ENCODE measurements around the gene TSPYL1.
"Not testable (repeated sequence)": the region's sequence is repeated elsewhere in the genome, so short reads cannot be mapped to it uniquely, and the experiment has no call there.

Gene TSPYL1

DNA sequence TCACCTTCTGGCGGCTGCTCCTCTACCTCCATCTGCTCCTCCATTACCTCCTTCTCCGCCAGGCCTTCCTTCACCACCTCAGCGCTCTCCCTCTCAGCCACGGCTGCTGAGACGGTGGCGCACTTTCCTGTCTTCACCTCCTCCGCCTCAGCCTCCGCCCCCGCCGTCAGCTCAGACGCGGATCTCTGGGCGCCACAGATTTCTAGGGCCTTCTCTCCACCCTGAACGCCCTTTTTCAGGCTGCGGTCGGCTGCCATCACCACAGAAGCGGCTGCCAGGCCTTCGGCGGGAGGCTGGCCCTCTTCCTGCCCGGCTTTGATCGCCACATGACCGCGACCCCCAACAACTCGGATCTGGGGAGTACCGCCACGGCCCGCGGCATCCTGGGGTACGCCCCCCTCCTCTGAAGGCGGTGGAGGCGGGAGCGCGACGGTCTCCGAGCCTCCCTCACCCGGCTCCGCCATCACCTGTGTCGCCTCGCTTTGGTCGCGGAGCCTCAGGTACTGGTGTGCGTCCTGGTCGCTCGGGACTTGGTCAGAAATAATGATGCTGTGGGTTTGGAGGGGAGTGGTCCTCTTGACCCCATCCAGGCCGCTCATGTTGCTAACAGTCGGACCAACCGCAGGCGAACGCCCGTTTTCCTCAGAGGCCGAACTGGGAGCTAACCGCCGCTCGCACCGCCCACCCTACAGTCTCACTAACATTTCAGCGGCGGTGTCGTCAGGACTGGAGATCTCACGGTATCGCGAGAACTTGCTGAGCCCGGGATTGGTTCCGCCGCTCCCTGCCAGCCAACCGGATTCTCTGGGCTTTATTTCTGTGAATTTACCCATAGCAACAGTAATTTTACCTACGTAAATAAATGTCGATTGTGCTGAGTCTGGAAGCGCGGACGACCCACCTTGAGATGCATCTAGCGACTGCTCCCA lies at the start of gene TSPYL1:
Gene TSPYL1 (minus strand): TSS at position 699 of the 929 bp plus-strand sequence. CDS start 100 bp downstream, at position 599.
- DNase-seq (ENCODE audit: low read depth in 1 of 2, low spot score in 1 of 2), result peak; percentile 80 to 93

DNA sequence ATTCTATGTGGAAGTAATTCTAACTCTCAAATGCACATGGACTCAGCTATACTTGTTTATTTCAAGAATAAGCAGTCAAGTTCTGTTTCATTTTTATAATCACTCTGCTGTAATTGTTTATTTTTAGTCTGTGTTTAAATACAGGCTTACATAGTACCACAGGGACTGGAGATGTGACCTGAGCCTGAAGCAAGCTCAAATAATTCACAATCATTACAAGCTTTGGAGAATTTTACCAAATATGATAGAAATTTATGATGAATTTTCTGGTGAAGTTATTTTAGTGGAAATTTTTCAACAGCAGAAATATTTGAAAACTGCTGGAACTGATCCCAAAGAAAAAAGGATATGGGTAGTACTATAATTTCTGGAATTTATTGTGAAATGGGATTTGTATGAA lies 49.4 kb upstream of the TSPYL1 start:
- no peak for DNase-seq (ENCODE audit: low read depth in 1 of 2, low spot score in 1 of 2)

DNA sequence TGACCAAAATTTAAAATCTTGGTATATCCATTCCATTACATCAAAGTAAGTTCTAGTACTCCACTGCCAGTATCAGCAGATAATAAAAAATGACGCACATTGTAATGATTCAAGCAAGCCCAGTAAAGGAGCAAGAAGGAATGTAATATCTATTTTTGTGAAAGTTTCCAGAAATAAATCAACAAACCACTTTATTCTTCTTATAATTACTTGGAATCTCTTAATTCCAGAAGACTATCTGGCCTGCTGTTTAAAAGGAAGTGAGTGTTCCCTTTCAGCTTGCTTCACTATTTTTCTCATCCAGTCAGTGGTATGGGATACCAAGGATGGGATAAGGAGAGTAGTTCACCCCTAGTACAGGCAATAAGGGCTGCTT lies 48.8 kb upstream of the TSPYL1 start:
- no peak for DNase-seq (ENCODE audit: low read depth in 1 of 2, low spot score in 1 of 2)

DNA sequence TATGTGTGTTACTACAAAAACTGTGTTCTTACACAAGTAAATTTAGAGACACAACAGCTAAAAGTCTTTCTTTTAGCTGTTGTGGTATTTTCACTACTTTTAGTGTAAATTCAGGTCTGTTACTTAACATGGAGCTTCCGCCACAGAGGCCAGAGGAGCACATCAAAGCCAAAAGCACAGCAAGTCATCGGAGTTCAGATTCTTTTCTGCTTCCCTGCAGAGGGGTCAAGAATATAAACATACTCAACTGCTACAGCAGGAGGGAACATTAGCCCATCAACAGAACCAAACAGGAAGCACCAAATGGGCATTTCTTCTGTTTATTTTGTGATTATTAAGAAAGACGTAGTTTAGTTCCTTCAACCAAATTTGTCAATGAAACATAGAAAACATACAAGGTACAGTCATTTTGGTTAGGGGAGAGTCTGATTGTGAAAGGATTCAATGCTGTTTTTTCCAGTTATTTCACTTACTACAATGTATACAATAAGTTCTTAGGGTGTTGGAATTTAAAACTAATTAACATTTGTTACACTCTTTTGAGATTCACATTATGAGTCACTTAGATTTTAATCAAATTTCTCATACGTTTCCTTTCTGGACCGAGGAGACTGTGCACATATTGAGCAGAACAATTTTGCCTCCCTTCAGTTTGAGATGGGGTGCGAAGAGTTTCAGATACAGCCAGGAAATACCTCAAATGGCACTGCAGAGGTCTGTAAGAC lies 48.2 kb upstream of the TSPYL1 start:
- no peak for DNase-seq (ENCODE audit: low read depth in 1 of 2, low spot score in 1 of 2)

DNA sequence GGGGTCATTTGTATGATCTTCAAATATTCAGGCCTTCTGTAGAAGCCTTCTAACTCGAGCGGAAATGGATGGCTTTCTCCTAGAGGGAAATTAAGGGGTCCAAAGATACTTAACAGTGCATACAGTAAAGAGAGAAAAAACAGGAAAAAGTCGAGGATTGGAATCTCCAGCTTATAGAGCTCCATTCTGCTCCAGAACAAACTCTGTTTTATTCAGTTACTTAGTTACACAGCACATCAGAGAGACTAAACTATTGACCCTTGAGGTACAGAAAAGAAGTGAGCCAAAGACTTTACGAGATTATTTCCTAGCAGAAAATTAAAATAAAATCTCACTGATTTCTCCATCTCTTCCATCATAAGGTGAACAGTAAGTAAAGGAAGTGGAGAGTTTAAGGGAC lies 47.3 kb upstream of the TSPYL1 start:
- no peak for DNase-seq (ENCODE audit: low read depth in 1 of 2, low spot score in 1 of 2)

DNA sequence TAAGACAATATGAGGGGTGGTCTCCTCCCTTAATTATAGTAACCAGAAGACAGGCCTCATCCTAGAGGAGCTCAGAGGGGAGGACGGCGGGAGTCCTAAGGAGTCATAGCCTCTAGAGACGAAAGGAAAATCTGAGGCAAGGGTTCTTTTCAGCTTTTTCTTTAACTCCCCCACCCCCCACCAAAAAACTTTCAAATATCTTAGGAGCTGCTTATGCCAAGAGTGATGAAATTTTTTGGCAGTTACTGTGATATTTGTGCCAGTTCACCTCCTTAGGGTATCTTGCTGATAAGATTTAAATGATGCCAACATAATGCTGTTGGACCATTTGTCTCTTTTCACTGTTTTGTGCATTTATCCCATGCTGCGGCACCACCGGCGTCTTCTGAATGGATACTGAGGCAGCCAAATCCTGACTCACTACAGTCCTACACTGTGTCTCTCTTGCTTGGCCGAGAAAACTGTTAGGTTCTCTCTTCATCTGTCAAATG lies 46.5 kb upstream of the TSPYL1 start:
- no peak for DNase-seq (ENCODE audit: low read depth in 1 of 2, low spot score in 1 of 2)

DNA sequence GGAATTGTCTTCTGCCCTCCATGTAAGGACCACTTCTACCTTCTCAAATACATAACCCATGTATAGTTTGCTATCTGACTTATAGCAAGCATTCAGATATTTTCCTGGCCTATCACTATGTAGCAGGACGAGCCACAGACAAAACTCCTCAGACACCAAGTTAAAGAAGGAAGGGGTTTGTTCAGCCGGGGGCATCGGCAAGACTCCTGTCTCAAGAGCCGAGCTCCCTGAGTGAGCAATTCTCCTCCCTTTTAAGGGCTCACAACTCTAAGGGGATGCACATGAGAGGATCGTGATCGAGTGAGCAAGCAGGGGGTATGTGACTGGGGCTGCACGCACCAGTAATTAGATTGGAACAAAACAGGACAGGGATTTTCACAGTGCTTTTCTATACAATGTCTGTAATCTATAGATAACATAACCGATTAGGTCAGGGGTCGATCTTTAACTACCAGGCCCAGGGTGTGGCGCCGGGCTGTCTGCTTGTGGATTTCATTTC lies 46.0 kb upstream of the TSPYL1 start:
- not testable (repeated sequence) for DNase-seq (ENCODE audit: low read depth in 1 of 2, low spot score in 1 of 2)

DNA sequence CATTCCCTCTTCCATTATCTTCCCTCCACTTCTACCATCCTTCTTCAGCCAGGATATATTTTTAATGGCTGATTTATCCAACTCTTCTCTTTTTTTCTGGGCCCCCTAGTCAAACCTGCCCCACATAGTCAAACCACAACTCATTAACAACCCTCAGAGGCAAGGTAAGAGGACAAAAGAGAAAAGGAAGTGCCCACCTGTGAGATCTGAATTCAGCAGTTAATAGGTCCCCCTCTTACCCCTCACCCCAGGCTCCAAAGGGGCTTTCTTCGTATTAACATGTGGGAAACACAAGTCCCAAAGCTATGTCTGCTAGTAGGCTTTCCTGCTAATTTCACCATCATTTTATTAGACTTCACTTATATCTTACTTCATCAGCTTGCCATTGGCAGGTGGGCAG lies 44.1 kb upstream of the TSPYL1 start:
- DNase-seq (ENCODE audit: low read depth in 1 of 2, low spot score in 1 of 2), result no peak

DNA sequence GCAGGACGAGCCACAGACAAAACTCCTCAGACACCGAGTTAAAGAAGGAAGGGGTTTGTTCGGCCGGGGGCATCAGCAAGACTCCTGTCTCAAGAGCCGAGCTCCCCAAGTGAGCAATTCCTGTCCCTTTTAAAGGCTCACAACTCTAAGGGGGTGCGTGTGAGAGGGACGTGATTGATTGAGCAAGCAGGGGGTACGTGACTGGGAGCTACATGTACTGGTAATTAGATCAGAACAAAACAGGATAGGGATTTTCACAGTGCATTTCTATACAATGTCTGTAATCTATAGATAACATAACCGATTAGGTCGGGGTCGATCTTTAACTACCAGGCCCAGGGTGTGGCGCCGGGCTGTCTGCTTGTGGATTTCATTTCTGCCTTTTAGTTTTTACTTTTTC lies 42.2 kb upstream of the TSPYL1 start:
- not testable (repeated sequence) for DNase-seq (ENCODE audit: low read depth in 1 of 2, low spot score in 1 of 2)

DNA sequence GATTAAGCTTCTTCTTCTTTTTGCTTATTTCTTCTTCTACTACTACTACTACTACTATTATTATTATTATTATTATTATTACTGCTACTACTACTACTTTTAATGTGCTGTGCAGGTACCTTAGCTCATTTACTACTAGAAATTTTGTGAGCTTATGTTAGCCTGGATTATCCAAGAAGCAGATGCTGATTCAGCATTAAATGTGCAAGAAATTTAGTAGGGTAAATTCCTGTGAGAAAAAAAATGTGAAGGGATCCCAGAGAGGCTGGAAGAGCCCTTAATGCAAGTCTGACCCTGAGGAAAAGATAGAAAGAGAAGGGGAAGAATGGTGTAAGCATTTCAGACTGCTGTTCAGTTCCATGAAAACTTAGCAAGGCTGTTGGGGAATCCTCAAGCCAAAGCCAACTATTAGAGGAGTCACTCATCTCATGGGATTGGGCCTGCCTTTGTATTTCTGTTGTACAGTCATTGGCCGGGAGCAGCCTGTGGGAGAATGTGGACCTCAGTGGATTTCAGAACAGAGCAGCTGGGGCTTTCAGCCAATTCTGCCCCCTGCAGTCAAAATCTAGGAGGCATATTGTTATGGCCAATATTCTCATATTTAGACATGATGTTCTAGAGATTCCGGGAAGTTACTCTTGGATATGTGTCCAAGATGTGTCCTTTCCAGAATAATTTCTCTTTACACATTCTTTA lies 37.2 kb upstream of the TSPYL1 start:
- DNase-seq (ENCODE audit: low read depth in 1 of 2, low spot score in 1 of 2), result no peak

DNA sequence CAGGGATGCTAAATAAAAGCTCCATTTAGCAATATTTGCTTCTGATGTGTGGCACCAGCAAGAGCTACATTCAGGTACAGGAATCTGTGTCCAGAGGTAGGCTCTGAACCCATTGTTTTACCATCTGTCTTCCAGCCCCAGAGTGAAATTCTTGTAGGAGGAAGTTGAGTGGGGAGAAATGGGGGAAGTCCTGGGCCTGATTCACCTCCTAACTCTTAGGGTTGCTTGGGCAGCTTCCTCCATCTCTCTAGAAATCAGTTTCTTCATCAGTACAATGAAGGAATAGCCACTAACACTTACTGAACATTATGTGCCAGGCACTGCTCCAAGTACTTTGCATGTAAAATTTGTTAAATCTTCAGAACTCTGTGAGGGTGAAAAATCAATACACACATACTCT lies 35.1 kb upstream of the TSPYL1 start:
- DNase-seq (ENCODE audit: low read depth in 1 of 2, low spot score in 1 of 2), result no peak

DNA sequence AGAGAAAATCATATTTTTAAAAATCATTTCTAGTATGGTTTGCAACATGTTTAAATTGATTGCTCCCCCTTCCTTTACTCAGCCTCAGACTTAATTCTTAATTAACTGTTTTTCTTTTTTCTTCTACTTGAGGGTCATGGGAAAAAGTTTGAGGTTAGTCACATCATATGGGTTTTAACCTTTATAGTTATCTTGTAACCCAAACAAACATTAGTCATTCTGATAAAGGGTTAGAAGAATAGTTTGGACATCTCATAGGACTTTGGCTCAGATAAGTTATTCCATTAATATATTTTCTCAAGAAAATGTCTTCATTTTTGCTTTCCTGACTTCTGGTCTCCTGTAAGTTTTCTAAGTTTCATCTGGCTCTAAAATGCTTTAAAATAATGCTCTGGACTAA lies 34.5 kb upstream of the TSPYL1 start:
- no peak for DNase-seq (ENCODE audit: low read depth in 1 of 2, low spot score in 1 of 2)

DNA sequence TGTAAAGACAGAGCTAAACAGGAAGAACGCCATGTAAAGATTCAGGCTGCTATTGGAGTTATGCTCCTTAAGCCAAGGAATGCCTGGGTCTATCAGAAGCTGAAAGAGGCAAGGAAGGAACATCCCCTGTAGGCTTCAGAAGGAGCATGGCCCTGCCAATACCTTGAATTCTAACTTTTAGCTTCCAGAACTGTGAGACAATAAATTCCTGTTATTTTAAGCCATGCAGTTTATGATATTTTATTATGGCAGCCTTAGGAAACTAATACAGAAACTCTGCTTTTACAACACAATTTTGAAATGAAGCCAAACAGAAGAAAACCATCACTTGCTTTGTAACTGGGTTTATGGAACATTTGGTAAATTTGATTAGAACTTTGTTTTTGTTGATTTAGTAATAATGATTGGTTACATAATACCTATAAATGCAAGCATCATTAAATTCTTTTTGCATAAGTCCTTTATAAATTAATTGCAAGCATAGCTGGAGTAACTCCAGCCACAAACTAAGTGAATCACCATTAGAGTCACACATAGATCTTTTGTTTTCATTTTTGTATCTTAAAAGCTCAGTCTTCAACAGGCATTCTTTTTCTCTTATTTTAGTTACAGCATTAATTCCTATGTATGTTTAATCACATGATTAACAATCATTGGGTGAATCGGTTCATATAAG lies 33.5 kb upstream of the TSPYL1 start:
- DNase-seq (ENCODE audit: low read depth in 1 of 2, low spot score in 1 of 2), result no peak

DNA sequence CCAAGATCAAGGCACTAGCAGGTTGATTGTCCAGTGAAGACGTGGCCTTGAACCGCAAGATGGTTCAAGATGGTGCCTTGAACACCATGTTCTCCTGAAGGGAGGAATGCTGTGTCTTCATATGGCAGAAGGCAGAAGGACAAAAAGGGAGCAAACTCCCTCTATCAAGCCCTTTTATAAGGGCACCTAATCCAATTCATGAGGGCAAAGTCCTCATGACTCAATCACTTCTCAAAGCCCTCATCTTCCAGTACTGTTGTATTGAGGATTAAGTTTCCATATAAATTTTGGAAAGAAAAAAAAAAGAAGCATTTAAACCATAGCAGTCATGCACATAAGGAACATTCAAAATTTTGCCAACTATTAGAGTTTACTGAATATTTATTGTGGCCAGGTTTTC lies 29.9 kb upstream of the TSPYL1 start:
- DNase-seq (ENCODE audit: low read depth in 1 of 2, low spot score in 1 of 2), result no peak

DNA sequence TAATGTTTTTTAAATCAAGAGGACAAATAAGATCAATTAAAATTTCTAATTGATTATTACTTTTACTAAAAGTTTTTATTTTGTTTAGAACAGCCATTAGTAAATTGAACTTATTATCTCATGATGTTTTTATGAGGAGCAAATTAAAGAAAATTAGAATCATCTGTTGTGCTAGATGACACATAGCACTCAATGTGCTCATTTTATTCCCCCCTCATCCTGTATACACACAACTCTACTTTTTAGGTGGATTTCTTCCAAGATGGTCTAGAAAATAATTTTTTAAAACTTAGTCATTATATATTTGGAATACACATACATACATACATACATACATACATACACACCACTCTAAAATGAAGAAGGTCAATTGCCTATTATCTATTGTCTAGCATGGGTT lies 29.3 kb upstream of the TSPYL1 start:
- DNase-seq (ENCODE audit: low read depth in 1 of 2, low spot score in 1 of 2), result no peak

DNA sequence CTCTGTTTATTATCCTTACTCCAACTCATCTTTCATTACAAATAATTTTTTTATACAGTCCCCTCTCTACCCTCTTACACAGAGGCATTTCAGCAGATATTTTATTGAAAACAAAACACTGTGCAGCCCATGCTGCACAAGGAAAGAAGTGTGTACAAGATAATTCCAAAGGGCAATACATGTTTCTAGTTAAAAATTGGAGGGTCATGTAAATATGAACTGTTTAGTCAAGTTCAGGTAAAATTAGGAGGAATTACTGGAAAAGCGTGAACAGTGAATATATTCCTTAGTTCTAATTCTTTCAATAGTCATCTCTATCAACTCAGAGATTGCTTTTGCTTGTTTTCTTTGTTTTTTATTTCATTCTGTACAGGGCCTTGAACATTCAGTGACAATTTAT lies 27.9 kb upstream of the TSPYL1 start:
- DNase-seq (ENCODE audit: low read depth in 1 of 2, low spot score in 1 of 2), result no peak

DNA sequence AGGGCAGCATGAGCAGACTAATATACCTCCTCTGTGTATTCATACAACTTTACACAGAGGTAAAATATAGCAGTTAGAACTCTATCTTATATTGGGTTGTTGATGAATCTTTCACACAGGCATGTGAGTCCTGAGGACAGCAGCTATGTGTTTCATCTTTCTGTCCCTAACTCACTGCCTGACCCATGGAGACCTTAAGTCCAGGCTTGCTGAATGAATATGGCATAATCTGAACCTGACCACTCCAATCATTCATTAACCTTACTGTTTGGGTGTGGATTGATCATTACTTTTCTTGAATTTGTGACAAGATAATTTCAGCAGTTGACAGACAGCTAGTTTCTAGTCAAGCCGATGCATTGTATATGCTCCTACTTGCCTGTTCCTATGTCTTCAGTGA lies 27.3 kb upstream of the TSPYL1 start:
- DNase-seq (ENCODE audit: low read depth in 1 of 2, low spot score in 1 of 2), result no peak

DNA sequence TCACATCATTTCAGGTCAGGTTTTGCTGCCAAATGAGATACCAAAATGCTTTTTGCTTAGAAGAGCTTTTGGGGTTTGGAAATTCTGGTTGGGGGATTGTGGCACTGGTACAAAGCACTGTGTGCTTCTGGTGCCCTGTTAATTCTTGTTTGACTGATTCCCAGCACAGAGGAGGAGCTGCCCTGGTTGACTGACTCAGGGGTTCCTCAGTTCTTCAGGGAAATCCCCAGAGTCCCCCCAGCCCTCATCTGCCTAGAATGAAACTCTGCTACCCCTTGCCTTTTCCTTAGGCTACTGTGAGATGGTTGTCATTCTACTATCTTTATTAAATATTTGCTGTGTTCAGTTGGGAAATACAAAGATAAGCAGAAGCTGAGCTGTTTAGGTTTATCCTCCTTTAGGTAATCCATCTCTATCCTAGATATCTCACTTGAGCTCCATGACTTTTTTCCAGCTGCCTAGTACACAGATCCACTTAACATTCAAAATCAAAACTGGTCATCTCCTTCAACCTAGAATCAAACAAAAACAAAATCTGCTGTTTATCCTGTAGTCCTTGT lies 24.9 kb upstream of the TSPYL1 start:
- DNase-seq (ENCODE audit: low read depth in 1 of 2, low spot score in 1 of 2), result no peak

DNA sequence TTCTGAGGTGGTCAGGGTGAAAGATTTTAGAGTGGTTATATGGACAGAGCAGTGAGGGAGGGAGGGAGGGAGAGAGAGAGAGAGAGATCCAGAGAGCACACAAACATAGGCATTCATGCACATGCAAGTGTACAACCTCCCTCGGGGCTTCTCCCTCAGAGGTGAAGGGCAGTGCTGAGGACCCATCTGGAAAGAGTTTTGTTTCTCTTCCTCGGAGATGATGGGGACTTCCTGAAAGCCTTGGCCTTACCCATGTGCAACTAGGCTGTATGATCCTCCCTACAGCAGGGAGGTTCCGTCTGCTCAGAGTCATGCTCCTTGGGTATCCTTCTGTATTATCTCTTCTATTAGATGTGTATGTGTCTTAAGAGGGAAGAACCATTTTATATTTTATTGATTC lies 21.4 kb upstream of the TSPYL1 start:
- DNase-seq (ENCODE audit: low read depth in 1 of 2, low spot score in 1 of 2), result no peak

DNA sequence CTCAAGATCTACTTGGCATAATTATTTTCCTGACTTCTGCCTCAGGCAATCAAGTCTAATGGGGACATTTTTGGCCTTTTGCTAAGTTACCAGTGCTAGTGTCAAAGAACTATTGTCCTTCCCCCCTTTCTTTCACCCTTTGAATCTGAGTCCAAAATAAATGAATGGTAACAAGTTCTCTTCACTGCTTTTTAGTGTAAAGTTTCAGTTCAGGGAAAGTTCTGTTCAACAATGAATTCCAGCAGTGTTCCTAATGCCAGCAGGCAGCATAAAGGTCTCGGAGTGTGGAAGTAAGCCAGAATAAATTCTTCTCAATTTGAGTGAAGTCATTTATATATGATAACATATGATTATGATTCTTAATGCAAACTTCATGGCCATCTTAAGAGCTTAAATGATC lies 20.8 kb upstream of the TSPYL1 start:
- DNase-seq (ENCODE audit: low read depth in 1 of 2, low spot score in 1 of 2), result no peak

DNA sequence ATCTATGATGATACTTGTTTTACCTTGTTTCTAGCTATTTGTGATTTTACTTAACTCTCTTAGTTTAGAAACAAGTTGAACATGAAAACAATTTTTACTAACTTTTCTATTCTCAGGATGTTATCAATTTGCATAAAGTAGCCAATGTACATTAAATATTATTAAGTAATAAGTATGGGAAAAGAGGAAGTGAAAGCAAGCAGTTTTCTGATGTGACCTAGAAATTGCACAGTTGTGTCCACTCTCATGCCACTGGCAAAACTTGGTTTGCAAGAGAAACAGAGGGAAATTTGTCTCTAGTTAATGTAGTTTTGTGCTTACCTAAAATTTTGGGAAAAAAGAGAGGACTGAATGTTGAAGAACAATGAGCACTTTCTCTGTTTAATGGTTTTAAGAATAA lies 19.2 kb upstream of the TSPYL1 start:
- DNase-seq (ENCODE audit: low read depth in 1 of 2, low spot score in 1 of 2), result no peak
